SK-N-MC (cell line): ENCODE results near the gene CLC.

ENCODE experiments used
- EZH2 ChIP-seq: fragments of 200-600 bp; sonication (generic); IDR thresholded peaks from one replicate; pipeline ENCODE4 v1.6.1; 2017; ENCODE audit warnings: antibody characterized with exemption
- POLR2AphosphoS5 ChIP-seq: IDR thresholded peaks from 2 replicates; pipeline ENCODE4 v1.6.1; 2012; ENCODE audit warnings: mild to moderate bottlenecking, low read depth, low read length, borderline replicate concordance

- TF ChIP-seq POLR2AphosphoS5 (no peak), EZH2 (no peak)
Observed at GRCh38 chr19:39740395-39740794, 2.6 kb upstream of the CLC start.
